ENCODE measurements around the gene C12orf76. TPM values are rescaled to one million over a fixed set of nuclear protein-coding genes. Genes with fewer than 3 reads are reported as not detected.

The C12orf76 gene
- polyA plus RNA-seq, 2 of the 4 experiments (the other 2 are of a cell fraction), result 13.3 to 22.6 TPM

DNA sequence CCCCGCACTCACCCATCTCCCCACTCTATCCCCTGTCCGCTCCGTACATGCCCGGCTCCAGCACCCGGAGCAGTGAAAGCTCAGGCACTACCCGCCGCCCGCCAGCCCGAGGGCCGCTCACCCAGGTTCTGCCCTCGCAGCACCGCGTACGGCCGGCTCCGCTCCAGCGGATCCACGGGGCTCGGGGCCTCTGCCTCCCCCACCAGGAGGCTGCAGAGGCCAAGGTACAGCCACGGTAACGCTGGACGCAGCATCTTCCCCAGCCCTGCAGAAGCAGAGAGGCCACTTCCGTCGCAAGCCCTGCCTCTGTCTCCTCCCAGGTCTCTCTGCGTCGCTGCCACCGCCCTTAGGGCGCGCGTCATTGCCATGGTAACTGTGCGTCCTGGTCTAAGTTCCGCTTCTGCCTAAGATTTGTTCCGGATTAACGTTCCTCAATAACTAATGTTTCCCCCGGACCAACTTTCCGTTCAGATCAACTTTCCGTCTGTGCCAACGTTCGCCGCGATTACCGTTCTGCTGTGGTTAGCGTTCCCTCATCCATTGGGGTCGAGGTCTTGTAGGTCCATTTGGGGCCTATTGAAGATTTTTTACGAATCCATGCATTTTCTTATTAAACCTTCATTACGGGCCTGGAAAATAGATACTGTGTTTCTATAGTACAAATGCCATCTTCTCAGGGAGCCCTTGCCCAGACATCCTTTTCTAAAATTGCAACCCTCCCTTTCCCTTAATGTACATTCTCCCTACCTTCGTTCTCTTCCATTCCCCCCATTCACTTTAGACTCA, at the start of gene C12orf76 (continued):
- TF ChIP-seq, protein P1, sequence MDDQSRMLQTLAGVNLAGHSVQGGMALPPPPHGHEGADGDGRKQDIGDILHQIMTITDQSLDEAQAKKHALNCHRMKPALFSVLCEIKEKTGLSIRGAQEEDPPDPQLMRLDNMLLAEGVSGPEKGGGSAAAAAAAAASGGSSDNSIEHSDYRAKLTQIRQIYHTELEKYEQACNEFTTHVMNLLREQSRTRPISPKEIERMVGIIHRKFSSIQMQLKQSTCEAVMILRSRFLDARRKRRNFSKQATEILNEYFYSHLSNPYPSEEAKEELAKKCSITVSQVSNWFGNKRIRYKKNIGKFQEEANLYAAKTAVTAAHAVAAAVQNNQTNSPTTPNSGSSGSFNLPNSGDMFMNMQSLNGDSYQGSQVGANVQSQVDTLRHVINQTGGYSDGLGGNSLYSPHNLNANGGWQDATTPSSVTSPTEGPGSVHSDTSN (IDR thresholded peaks at IDR 0.05), result no peak

DNA sequence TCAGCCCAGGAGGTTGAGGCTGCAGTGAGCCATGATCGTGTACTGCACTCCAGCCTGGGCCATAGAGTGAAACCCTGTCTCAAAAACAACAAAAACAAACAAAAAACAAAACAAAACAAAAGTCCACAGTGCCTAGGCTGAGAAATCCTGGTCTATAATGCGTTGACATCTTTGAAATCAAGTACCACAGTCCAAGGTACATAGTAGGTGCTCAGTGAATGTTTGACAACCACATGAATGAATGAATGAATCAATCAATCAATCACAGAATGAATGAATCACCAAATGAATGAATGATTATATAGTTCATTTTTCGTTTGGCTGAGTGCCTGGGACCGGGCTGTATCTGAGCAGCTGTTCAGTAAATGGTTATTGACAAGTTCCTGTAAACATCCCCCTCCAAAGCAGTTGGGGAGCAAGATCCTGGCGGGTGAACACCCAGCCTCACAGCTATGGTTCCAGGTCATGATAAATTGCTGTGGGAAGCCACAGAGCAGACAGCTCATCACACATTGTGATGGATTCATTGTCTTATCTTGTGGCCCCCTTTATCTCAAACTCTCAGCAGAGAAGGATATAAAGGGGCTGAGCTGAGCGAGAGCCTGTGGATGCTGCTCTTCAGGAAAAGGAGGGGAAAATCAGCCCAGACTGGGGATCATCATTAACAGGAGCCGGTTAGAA, 45.4 kb upstream of the C12orf76 start:
- ChIA-PET CTCF (interaction anchor here (1.1 to 2.2 kb wide), 3 partner anchors 8 to 338 kb away, joined by 3 to 5 read pairs (median 3); no protein-coding TSS in a partner anchor), POLR2A (no interaction called here)
- H3K4me2 ChIP-seq, result no peak overlapping the region
- ATAC-seq, result no peak
- FAIRE-seq, result no peak
- H3K4me1 ChIP-seq, result 0 out of 3 replicates have a peak, but pooled peaks cover 4% of the 10 kb centered on the region
- no peak overlapping the region for H3K4me3 ChIP-seq
- no peak for TF ChIP-seq REST (IDR thresholded peaks at IDR 0.05)
- no peak for DNase-seq (ENCODE audit: low read depth in 1 of 2, low spot score in 1 of 2)
- 50% methylated on average over 7 of the region's 7 CpGs for WGBS (ENCODE audit: missing lambda C conversion rate)
- H3K27ac ChIP-seq, result peak overlapping the region in 1 of 2 experiments; percentile 23; a peak in 1 of 6 replicates
- no peaks in the 10 kb centered on the region for H3K9me3 ChIP-seq

DNA sequence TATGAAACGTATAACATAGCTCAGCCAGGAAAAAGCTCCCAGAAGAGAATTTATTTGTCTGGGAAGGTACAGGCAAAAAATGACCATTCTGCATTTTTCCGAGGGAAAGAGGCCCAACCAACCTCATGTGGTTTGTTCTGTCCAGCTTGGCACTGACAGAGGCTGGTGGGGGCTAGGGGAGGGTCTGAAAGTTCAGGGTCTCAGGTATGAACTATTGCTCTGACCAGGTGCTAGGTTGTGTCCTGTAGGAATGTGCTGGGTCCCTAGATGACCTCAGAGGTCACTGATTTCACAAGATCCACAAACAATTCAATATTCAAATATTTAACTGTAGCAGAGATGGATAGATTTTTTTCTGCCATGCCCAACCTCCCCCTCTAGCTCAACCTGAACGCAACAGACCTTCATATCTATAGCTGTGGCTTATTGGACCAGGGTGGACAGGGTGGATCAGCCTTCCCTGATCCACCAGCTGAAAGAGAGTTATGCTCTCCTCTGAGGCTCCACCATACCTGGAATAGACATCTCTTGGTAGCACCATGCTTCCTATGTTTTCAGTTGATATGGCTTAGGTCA, 42.9 kb upstream of the C12orf76 start:
- TF ChIP-seq CHD2 (IDR thresholded peaks at IDR 0.05; ENCODE audit: low read length, partially characterized antibody), result no peak
- TF ChIP-seq, protein P2, sequence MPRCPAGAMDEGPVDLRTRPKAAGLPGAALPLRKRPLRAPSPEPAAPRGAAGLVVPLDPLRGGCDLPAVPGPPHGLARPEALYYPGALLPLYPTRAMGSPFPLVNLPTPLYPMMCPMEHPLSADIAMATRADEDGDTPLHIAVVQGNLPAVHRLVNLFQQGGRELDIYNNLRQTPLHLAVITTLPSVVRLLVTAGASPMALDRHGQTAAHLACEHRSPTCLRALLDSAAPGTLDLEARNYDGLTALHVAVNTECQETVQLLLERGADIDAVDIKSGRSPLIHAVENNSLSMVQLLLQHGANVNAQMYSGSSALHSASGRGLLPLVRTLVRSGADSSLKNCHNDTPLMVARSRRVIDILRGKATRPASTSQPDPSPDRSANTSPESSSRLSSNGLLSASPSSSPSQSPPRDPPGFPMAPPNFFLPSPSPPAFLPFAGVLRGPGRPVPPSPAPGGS (IDR thresholded peaks at IDR 0.05), result no peak
- no peak for TF ChIP-seq JUN (IDR thresholded peaks at IDR 0.05)
- TF ChIP-seq, protein P3, sequence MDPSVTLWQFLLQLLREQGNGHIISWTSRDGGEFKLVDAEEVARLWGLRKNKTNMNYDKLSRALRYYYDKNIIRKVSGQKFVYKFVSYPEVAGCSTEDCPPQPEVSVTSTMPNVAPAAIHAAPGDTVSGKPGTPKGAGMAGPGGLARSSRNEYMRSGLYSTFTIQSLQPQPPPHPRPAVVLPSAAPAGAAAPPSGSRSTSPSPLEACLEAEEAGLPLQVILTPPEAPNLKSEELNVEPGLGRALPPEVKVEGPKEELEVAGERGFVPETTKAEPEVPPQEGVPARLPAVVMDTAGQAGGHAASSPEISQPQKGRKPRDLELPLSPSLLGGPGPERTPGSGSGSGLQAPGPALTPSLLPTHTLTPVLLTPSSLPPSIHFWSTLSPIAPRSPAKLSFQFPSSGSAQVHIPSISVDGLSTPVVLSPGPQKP (IDR thresholded peaks at IDR 0.05; ENCODE audit: low read depth, low read length), result no peak
- TF ChIP-seq MAX (IDR thresholded peaks at IDR 0.05), result no peak
- TF ChIP-seq EHF (CRISPR knock-in tag; IDR thresholded peaks at IDR 0.05), result no peak
- no peak for TF ChIP-seq CEBPB (IDR thresholded peaks at IDR 0.05)
- TF ChIP-seq CBX2 (IDR thresholded peaks at IDR 0.05; ENCODE audit: borderline replicate concordance, low read depth), result no peak
- TF ChIP-seq FOSB (CRISPR knock-in tag; IDR thresholded peaks at IDR 0.05), result no peak
- TF ChIP-seq RARB (CRISPR knock-in tag; IDR thresholded peaks at IDR 0.05), result no peak
- WGBS (ENCODE audit: missing lambda C conversion rate), result 78% methylated on average over 3 of the region's 3 CpGs
- Histone ChIP-seq H3K4me2 (no peak overlapping the region), H3K27ac (no peak overlapping the region), H3K9me3 (no peaks in the 10 kb centered on the region), H3K4me3 (no peak overlapping the region), H3K4me1 (no peaks in the 10 kb centered on the region)
- ChIA-PET CTCF (interaction anchor here (0.7 to 9.2 kb wide), 5 partner anchors 9 to 21 kb away, joined by 3 to 78 read pairs (median 4); no protein-coding TSS in a partner anchor), POLR2A (interaction anchor here (0.7 kb wide), 1 partner anchor 50 kb away, joined by 6 read pairs; no protein-coding TSS in a partner anchor)
- FAIRE-seq (no peak), ATAC-seq (no peak), DNase-seq (ENCODE audit: low read depth in 1 of 2, low spot score in 1 of 2) (no peak)
